GM12892 (cell line): ENCODE data around the gene TM7SF3.

Experiments used
- DNase-seq: peaks from one replicate; pipeline ENCODE4 v3.0.0; 2011; ENCODE audit not compliant: insufficient read length
- FAIRE-seq: peaks from 2 replicates; lab custom pipeline; 2011; peaks lifted over from hg19 to GRCh38; lab: Jason Lieb, UNC
- POLR2A ChIP-seq: IDR thresholded peaks from 2 replicates; pipeline ENCODE4 v1.6.1; 2011; ENCODE audit warnings: low read depth, low read length, control low read depth
- POLR2AphosphoS5 ChIP-seq: IDR thresholded peaks from 2 replicates; pipeline ENCODE4 v1.6.1; 2011; ENCODE audit warnings: low read depth, low read length, control low read depth
- TAF1 ChIP-seq: IDR thresholded peaks from 2 replicates; pipeline ENCODE4 v1.6.1; 2011; ENCODE audit warnings: low read depth, mild to moderate bottlenecking, control low read depth, low read length, borderline replicate concordance

TM7SF3 gene

GRCh38 chr12:26994109-26994508 lies 20.1 kb downstream of the TM7SF3 start:
- no peak for FAIRE-seq
- TF ChIP-seq POLR2AphosphoS5, result no peak
- TF ChIP-seq POLR2A, result no peak
- TF ChIP-seq TAF1, result no peak
- no peak for DNase-seq

GRCh38 chr12:26991826-26992225 lies 22.4 kb downstream of the TM7SF3 start:
- TF ChIP-seq POLR2AphosphoS5 (no peak), POLR2A (no peak), TAF1 (no peak)
- DNase-seq (no peak), FAIRE-seq (no peak)

GRCh38 chr12:26989873-26990272 lies 24.3 kb downstream of the TM7SF3 start:
- no peak for TF ChIP-seq POLR2A
- TF ChIP-seq TAF1, result no peak
- no peak for TF ChIP-seq POLR2AphosphoS5
- FAIRE-seq, result no peak
- DNase-seq, result no peak

- FAIRE-seq (no peak), DNase-seq (no peak)
- TF ChIP-seq POLR2AphosphoS5, result no peak
- no peak for TF ChIP-seq POLR2A
- TF ChIP-seq TAF1, result no peak
These were observed 25.5 kb downstream of the TM7SF3 start for GRCh38 chr12:26988703-26989102.

DNA sequence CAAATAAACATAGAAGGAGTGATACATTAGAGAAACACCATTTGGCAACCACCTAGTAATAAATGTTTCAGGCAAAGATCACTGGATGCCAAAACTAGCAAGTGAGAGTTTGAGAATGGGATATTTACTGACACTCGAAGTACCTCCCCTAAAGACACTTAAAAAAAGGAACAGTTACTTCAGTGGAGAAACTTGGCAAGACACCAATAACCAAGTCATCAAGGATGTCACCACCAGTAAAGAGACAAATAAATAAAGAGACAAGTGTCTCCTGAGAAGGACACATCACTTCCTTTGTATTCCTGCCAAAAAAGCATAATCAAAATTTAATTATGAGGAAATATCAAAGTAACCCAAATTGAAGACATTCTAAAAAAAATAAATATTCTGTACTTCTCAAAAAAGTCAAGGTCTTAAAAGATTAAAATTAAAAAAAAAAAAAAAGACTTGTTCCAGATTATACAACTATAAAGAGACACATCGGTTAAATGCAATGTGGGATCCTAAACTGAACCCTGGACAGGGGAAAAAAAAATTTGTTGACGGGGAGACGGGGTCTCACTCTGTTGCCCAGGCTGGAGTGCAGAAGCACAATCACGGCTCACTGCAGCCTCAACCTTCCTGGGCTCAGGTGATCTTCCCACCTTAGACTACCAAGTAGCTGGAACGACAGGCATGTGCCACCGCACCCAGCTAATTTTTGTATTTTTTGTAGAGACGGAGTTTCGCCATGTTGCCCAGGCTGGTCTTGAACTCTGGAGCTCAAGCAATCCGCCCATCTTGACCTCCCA lies 26.4 kb downstream of the TM7SF3 start:
- DNase-seq, result no peak
- no peak for FAIRE-seq
- no peak for TF ChIP-seq TAF1
- TF ChIP-seq POLR2A, result no peak
- TF ChIP-seq POLR2AphosphoS5, result no peak

DNA sequence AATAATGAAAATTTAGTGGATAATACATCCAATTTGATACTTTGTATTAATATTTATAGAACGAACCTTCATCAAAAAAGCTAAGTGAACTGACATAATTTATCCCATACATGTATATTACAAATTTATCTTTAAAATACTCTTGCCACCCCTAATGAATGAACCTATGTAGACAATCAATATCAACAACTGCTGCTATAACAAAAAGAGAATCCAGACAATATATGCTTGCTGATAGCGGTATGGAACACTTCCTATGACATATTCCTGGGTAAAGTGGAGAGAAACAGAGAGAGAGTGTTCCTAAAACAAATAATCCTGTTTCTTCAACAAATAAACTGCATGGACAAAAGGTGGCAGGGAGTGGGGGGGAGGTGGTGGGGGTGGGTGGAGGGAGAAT lies 31.3 kb downstream of the TM7SF3 start:
- no peak for FAIRE-seq

DNA sequence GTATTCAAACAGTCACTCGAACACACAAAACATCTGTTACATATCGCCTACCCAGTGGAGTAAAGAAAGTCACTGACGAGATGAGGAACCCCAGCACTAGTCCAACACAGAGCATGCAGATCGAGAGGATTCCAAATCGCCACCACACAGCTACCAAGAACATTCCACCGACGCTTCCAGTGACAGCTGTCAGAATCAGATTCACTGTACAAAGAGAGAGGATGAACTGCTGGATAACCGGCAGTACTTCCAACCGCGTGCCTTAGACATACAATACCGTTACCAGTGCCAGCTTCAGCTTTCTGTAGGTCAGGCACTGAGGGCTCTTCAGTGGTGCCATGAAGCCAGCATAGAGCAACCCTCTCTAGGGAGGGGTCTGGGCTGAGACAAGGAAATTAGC lies 34.5 kb downstream of the TM7SF3 start:
- no peak for FAIRE-seq
- no peak for DNase-seq
- no peak for TF ChIP-seq TAF1
- TF ChIP-seq POLR2AphosphoS5, result no peak
- no peak for TF ChIP-seq POLR2A

More for the DNA sequence above, 31.3 kb downstream of the TM7SF3 start:
- TF ChIP-seq POLR2AphosphoS5 (no peak), TAF1 (no peak), POLR2A (no peak)
- no peak for DNase-seq

GRCh38 chr12:26978801-26979200 lies 35.4 kb downstream of the TM7SF3 start:
- no peak for DNase-seq

DNA sequence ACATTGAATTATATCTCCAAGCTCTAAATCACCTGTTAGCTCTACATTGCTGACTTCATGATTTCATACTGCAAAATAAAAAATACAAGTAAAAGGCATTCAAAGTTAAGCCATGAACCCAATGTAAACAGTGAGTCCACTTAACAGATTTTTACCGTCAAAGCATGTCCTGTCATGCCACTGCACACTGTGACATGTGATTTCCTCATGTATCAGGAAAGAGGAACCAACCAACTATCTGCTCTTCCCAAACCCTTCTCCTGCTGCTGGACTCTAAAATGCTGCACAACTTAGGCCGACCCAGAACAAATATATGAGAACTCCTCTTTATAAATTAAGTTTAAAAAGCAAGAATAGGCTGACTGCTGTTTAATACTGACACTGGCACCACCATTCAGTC lies 37.5 kb downstream of the TM7SF3 start:
- TF ChIP-seq POLR2A, result no peak
- TF ChIP-seq POLR2AphosphoS5, result no peak
- no peak for TF ChIP-seq TAF1
- DNase-seq (no peak), FAIRE-seq (no peak)

More at GRCh38 chr12:26978801-26979200, 35.4 kb downstream of the TM7SF3 start:
- no peak for FAIRE-seq
- TF ChIP-seq TAF1 (no peak), POLR2A (no peak), POLR2AphosphoS5 (no peak)

GRCh38 chr12:26971963-26972362 lies 42.2 kb downstream of the TM7SF3 start:
- peak; percentile 96 for FAIRE-seq
- TF ChIP-seq TAF1 (no peak), POLR2AphosphoS5 (no peak), POLR2A (no peak)
- peak; percentile 23 for DNase-seq

- no peak for TF ChIP-seq POLR2A
- TF ChIP-seq TAF1, result no peak
- TF ChIP-seq POLR2AphosphoS5, result no peak
- FAIRE-seq (no peak), DNase-seq (no peak)
These were observed 44.0 kb downstream of the TM7SF3 start for GRCh38 chr12:26970136-26970535.

GRCh38 chr12:26966842-26967241 lies 47.3 kb downstream of the TM7SF3 start:
- FAIRE-seq, result no peak
- TF ChIP-seq POLR2A (no peak), TAF1 (no peak), POLR2AphosphoS5 (no peak)
- DNase-seq, result no peak
